ENCODE data around the gene KCNMA1.

Gene KCNMA1

DNA sequence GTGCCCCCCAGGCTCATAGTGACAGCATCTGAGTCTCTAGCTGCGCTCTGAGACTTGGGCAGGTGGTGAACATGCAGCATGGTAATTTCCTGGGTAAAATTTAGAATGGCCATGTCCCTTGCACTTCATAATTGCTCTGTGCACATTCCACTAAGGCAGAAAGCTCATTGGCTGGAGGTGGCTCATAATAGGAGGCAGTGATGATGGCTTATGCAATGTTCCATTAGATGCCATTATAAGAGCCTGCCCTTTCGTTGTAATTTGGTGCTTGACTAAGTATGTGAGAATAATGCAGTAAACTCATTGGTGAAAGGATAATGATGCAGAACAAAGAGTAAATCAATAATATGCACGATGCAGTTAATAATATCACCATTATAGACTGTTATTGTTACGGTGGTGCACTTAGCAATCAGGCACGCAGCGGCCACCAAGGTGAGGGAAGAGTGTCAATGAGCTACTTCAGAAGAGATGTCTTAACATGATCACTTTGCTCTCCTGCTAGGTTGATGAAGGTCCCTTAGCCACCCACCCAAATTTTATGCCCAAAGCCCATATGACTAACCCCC, 545.9 kb downstream of the KCNMA1 start:
- Histone ChIP-seq H4K20me1 (ENCODE audit: insufficient read depth) (no peaks in the 10 kb centered on the region), H3K4me1 (ENCODE audit: low read depth, poor library complexity, severe bottlenecking) (no peaks in the 10 kb centered on the region), H3K79me2 (ENCODE audit: insufficient read depth, low read depth) (no peaks in the 10 kb centered on the region), H3K27ac (no peak overlapping the region), H2AFZ (ENCODE audit: low read depth) (no peak overlapping the region), H3K4me2 (no peak overlapping the region), H3K27me3 (ENCODE audit: insufficient read depth, low read depth) (no peaks in the 10 kb centered on the region), H3K36me3 (ENCODE audit: insufficient read depth) (no peaks in the 10 kb centered on the region), H3K4me3 (IDR thresholded peaks at IDR 0.05; ENCODE audit: insufficient read depth, low read depth, low read length) (no peak overlapping the region), H3K9ac (no peak overlapping the region)
- TF ChIP-seq, protein P1, sequence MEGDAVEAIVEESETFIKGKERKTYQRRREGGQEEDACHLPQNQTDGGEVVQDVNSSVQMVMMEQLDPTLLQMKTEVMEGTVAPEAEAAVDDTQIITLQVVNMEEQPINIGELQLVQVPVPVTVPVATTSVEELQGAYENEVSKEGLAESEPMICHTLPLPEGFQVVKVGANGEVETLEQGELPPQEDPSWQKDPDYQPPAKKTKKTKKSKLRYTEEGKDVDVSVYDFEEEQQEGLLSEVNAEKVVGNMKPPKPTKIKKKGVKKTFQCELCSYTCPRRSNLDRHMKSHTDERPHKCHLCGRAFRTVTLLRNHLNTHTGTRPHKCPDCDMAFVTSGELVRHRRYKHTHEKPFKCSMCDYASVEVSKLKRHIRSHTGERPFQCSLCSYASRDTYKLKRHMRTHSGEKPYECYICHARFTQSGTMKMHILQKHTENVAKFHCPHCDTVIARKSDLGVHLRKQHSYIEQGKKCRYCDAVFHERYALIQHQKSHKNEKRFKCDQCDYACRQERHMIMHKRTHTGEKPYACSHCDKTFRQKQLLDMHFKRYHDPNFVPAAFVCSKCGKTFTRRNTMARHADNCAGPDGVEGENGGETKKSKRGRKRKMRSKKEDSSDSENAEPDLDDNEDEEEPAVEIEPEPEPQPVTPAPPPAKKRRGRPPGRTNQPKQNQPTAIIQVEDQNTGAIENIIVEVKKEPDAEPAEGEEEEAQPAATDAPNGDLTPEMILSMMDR (conservative IDR thresholded peaks at IDR 0.05; ENCODE audit: low read depth, low read length) = no peak

DNA sequence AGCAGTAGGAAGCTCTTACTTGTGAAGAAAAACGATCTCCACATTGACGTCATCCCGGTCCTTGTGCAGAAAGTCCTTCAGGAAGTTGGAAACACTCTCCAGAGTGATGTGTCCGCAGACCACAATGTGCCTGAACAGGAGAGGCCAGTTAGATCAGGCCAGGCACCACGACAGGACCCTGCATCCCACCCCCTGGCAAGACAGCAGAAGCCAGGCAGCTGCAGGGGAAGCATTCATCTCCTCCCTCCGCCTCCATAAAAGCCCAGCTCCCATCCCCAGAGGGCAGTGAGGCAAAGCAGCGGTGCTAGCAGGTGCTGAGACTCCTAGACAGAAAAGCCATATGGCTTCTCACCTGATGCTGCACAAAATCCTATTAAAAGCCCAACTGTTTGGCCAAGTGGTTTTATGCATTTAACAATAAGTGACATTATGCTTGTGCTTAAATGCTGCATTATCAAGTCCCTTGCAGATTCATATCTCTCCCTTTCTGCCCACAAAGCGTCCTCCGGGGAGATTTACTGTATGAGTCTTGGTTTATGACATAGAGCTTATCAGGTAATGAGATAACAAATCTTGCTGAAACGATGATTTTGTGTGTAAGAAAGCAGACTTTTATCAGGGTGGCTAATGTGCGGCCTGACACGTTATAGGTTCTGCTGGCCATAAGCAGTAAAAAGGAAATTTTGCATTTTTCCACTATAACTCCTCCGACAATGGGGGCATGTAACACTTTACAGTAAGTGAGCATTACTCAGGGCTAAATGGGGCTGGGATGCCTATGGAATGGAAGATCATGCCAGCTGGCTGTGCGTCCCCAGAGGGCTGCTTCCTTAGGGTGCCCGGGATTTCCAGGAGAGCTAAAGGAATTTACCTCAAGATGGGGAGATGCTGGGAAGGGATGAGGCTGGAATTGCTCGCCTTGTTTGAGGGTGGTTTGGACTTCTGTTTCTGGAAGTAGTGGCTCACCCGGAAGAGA, 546.9 kb downstream of the KCNMA1 start:
- Histone ChIP-seq H3K4me1 (ENCODE audit: low read depth, poor library complexity, severe bottlenecking) (no peaks in the 10 kb centered on the region), H3K36me3 (ENCODE audit: insufficient read depth) (no peaks in the 10 kb centered on the region), H3K4me3 (IDR thresholded peaks at IDR 0.05; ENCODE audit: insufficient read depth, low read depth, low read length) (no peak overlapping the region), H3K27me3 (ENCODE audit: insufficient read depth, low read depth) (no peaks in the 10 kb centered on the region), H2AFZ (ENCODE audit: low read depth) (no peak overlapping the region), H4K20me1 (ENCODE audit: insufficient read depth) (no peaks in the 10 kb centered on the region), H3K79me2 (ENCODE audit: insufficient read depth, low read depth) (no peaks in the 10 kb centered on the region), H3K4me2 (no peak overlapping the region), H3K9ac (no peak overlapping the region), H3K27ac (no peak overlapping the region)
- TF ChIP-seq, protein P1 (conservative IDR thresholded peaks at IDR 0.05; ENCODE audit: low read depth, low read length) = no peak

DNA sequence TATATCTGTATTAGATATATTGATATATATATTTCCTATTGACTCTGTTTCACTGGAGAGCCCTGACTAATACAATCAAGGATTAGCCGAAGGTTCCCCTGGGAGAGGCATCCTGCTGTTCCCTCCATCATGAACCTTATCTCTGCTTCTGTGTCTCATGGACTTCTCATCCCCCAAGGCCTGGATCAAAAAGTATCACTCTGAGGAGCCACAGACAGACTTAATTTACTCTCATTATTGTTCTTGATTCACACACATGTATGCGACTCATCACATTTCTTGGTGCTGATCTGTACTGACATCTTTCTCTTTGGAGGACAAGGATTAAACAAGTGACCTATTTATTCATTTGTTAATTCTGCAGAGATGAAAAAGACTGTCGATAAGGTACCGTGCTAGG, 550.2 kb downstream of the KCNMA1 start:
- H3K4me3 ChIP-seq (IDR thresholded peaks at IDR 0.05; ENCODE audit: insufficient read depth, low read depth, low read length) = no peak overlapping the region

DNA sequence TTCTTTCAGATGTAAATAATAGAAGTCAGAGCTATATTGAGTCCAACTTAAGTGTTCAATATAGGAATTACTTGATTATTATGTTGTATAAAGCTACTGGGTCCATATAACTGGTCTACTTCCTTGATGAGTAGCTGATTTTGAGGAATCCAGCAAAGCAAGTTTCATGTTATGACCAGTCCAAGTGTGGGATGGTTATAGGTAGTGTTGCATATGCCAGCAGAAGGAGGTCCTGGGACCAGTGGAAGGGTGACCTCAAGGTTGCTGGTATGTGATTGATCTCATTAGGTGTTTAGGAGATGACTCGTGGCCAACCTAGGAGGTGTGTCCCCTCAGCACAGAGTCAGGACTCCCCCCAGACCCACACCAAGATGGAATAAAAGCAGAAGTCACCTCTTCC, 551.5 kb downstream of the KCNMA1 start:
- no peak overlapping the region for H3K4me3 ChIP-seq (IDR thresholded peaks at IDR 0.05; ENCODE audit: insufficient read depth, low read depth, low read length)
- no peaks in the 10 kb centered on the region for H4K20me1 ChIP-seq (ENCODE audit: insufficient read depth)
- no peaks in the 10 kb centered on the region for H3K36me3 ChIP-seq (ENCODE audit: insufficient read depth)
- H3K9ac ChIP-seq = no peak overlapping the region
- no peak overlapping the region for H3K4me2 ChIP-seq
- no peak overlapping the region for H2AFZ ChIP-seq (ENCODE audit: low read depth)
- H3K27me3 ChIP-seq (ENCODE audit: insufficient read depth, low read depth) = no peaks in the 10 kb centered on the region
- H3K4me1 ChIP-seq (ENCODE audit: low read depth, poor library complexity, severe bottlenecking) = no peaks in the 10 kb centered on the region
- TF ChIP-seq, protein P1 (conservative IDR thresholded peaks at IDR 0.05; ENCODE audit: low read depth, low read length) = no peak
- H3K79me2 ChIP-seq (ENCODE audit: insufficient read depth, low read depth) = no peaks in the 10 kb centered on the region
- H3K27ac ChIP-seq = no peak overlapping the region

More for the DNA sequence above, 550.2 kb downstream of the KCNMA1 start:
- Histone ChIP-seq H3K36me3 (ENCODE audit: insufficient read depth) (no peaks in the 10 kb centered on the region), H3K9ac (no peak overlapping the region), H3K79me2 (ENCODE audit: insufficient read depth, low read depth) (no peaks in the 10 kb centered on the region), H3K27me3 (ENCODE audit: insufficient read depth, low read depth) (no peaks in the 10 kb centered on the region), H3K4me1 (ENCODE audit: low read depth, poor library complexity, severe bottlenecking) (no peaks in the 10 kb centered on the region), H4K20me1 (ENCODE audit: insufficient read depth) (no peaks in the 10 kb centered on the region), H3K27ac (no peak overlapping the region), H3K4me2 (no peak overlapping the region), H2AFZ (ENCODE audit: low read depth) (no peak overlapping the region)
- TF ChIP-seq, protein P1 (conservative IDR thresholded peaks at IDR 0.05; ENCODE audit: low read depth, low read length) = no peak

Data from KMS-11 (cell line).